Ammon's horn (tissue), 1 donor: ENCODE measurements around the gene APOE.
"Not testable (repeated sequence)": the region's sequence is repeated elsewhere in the genome, so short reads cannot be mapped to it uniquely, and the experiment has no call there.

Experiments used
- DNase-seq: peaks from one replicate; pipeline ENCODE4 v3.0.0-alpha.2; 2016; ENCODE audit warnings: low spot score

The APOE gene

GRCh38 chr19:44909775-44910174, 4.2 kb downstream of the APOE start:
- DNase-seq: no peak

GRCh38 chr19:44911896-44912295, 6.3 kb downstream of the APOE start:
- DNase-seq: not testable (repeated sequence)

GRCh38 chr19:44912854-44913253, 7.3 kb downstream of the APOE start:
- DNase-seq: peak; percentile 94

- DNase-seq: not testable (repeated sequence)
Measured at GRCh38 chr19:44913512-44914432, 8.2 kb downstream of the APOE start.

GRCh38 chr19:44914433-44915206, 9.0 kb downstream of the APOE start, which contains the start of gene APOC1:
Gene APOC1, plus strand, starts transcription at chr19:44914608. Its CDS starts 284 bp downstream, at chr19:44914892.
- DNase-seq: peak; percentile 94

- DNase-seq: no peak
Measured at GRCh38 chr19:44924243-44924725, 18.7 kb downstream of the APOE start.

GRCh38 chr19:44925114-44925891, 19.7 kb downstream of the APOE start:
- peak; percentile 95 for DNase-seq

GRCh38 chr19:44926245-44927077, 20.9 kb downstream of the APOE start:
- not testable (repeated sequence) for DNase-seq

- no peak for DNase-seq
Measured at GRCh38 chr19:44927746-44928145, 22.1 kb downstream of the APOE start.

GRCh38 chr19:44930088-44930487, 24.5 kb downstream of the APOE start:
- no peak for DNase-seq

- DNase-seq: no peak
Measured at GRCh38 chr19:44931541-44931940, 25.9 kb downstream of the APOE start.

- DNase-seq: no peak
Measured at GRCh38 chr19:44939668-44940067, 34.1 kb downstream of the APOE start.

GRCh38 chr19:44942067-44942571, 36.5 kb downstream of the APOE start, which contains the start of gene APOC4:
Gene APOC4, plus strand, starts transcription at chr19:44942237. Its CDS starts 41 bp downstream, at chr19:44942278.
- DNase-seq: no peak

GRCh38 chr19:44943801-44944249, 38.2 kb downstream of the APOE start:
- peak; percentile 85 for DNase-seq

GRCh38 chr19:44947041-44947581, 41.5 kb downstream of the APOE start:
- DNase-seq: no peak

GRCh38 chr19:44948237-44948636, 42.6 kb downstream of the APOE start:
- DNase-seq: no peak

- DNase-seq: no peak
Measured at GRCh38 chr19:44948763-44949374, 43.3 kb downstream of the APOE start.

- DNase-seq: no peak
Measured at GRCh38 chr19:44949550-44949949, 44.0 kb downstream of the APOE start.
